ENCODE results near the gene FDXR. TPM values are rescaled to one million over a fixed set of nuclear protein-coding genes. Genes with fewer than 3 reads are reported as not detected.

FDXR gene
- total and polyA plus RNA-seq, 2 of the 8 experiments (the other 6 are each of a cell fraction or from before 2014, with no cell fraction given): 24.2 to 31.4 TPM

DNA sequence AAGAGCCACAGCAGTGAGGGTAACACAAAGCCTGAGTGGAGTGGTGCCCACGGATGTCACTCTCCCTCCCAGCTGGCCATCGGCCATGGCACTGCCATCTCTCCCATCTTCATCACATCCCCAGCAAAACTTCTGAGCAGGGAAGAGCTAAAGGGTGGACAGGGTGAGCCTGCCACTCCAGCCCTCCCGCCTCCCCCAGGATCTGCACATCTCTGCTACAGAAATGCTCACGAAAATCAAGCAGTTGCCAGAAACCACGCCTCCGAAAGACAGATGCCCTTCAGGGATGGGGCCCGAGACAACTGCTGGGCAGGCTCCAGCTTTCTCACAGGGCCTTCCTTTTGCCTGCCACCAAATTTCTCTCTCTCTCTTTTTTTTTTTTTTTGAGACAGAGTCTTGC lies 16.7 kb downstream of the FDXR start:
- Histone ChIP-seq H2AFZ (ENCODE audit: low read length) (no peak overlapping the region), H2AK5ac (ENCODE audit: low read depth, low read length) (no peak overlapping the region), H3K27ac (ENCODE audit: low read depth, low read length) (no peak overlapping the region), H3K23me2 (ENCODE audit: low read depth, low read length) (peaks cover 4% of the 10 kb centered on the region; the same call in 1 of the 2 replicates), H3K4ac (replicated peaks; ENCODE audit: insufficient read length, low read depth, low read length) (no peak overlapping the region), H3K4me3 (ENCODE audit: extremely low read depth in 1 of 4, insufficient read depth in 2 of 4, low read depth in 3 of 4, low read length in 4 of 4) (no peak overlapping the region), H4K91ac (replicated peaks; ENCODE audit: insufficient read length, low read length) (no peak overlapping the region), H3K14ac (ENCODE audit: insufficient read length) (no peak overlapping the region), H4K8ac (ENCODE audit: extremely low read depth, insufficient read depth, low read length) (no peak overlapping the region; the same call in 1 of the 2 replicates), H3K4me2 (ENCODE audit: insufficient read depth in 1 of 2, low read depth in 2 of 2, low read length in 2 of 2) (no peak overlapping the region), H4K20me1 (replicated peaks in 1 of 2; ENCODE audit: control insufficient read depth in 1 of 2, insufficient read depth in 2 of 2, low read length in 2 of 2) (peaks cover 2 to 6% of the 10 kb centered on the region in 2 experiments), H3K18ac (ENCODE audit: extremely low read depth, low read length) (no peak overlapping the region), H3K4me1 (replicated peaks in 1 of 4; ENCODE audit: control insufficient read depth in 3 of 4, insufficient read depth in 4 of 4, low read length in 3 of 4) (peaks cover 0 to 11% (median 5%) of the 10 kb centered on the region in 4 experiments; a peak in 5 of 7 replicates), H3K9ac (replicated peaks in 1 of 4; ENCODE audit: extremely low read depth in 1 of 4, low read depth in 3 of 4, low read length in 3 of 4) (no peak overlapping the region), H2BK120ac (replicated peaks; ENCODE audit: low read depth, low read length) (no peak overlapping the region), H2BK5ac (ENCODE audit: low read depth, low read length) (no peak overlapping the region), H4K5ac (ENCODE audit: insufficient read length, low read depth, low read length) (no peak overlapping the region), H2BK20ac (ENCODE audit: low read length) (no peak overlapping the region), H3K23ac (ENCODE audit: insufficient read length) (no peak overlapping the region), H3K56ac (replicated peaks; ENCODE audit: insufficient read length, low read depth, low read length) (no peak overlapping the region), H3K79me1 (ENCODE audit: low read depth, low read length) (no peaks in the 10 kb centered on the region), H3K9me3 (ENCODE audit: insufficient read depth in 2 of 2, low read depth in 1 of 2, low read length in 1 of 2) (no peaks in the 10 kb centered on the region; a peak in 1 of 4 replicates), H2BK12ac (ENCODE audit: low read depth, low read length) (no peak overlapping the region), H3K27me3 (replicated peaks in 1 of 4; ENCODE audit: control insufficient read depth in 3 of 4, extremely low read depth in 1 of 4, insufficient read depth in 3 of 4, low read length in 3 of 4) (peaks cover 53 to 92% (median 83%) of the 10 kb centered on the region in 4 experiments), H3K79me2 (ENCODE audit: control insufficient read depth in 1 of 2, insufficient read depth in 2 of 2, low read length in 2 of 2) (no peaks in the 10 kb centered on the region), H3K36me3 (ENCODE audit: control insufficient read depth in 2 of 4, insufficient read depth in 4 of 4, low read length in 3 of 4) (peaks cover 0 to 10% (median 0%) of the 10 kb centered on the region in 4 experiments; a peak in 1 of 8 replicates), H2BK15ac (ENCODE audit: low read length) (0 out of 2 replicates have a peak overlapping the region, but pooled peaks have one; percentile 2)
- 80% methylated on average over 7 of the region's 7 CpGs; no CpG with 5 or more reads in 1 of the 2 experiments for WGBS, 2 experiments (ENCODE audit: extremely low coverage in 1 of 2, insufficient coverage in 1 of 2, insufficient read length in 1 of 2, insufficient replicate concordance in 2 of 2, low coverage in 1 of 2, low lambda C conversion rate in 2 of 2, missing lambda C conversion rate in 1 of 2)
- ChIA-PET POLR2A (ENCODE audit: partially characterized antibody) (interaction anchor here (0.8 to 1.0 kb wide), 2 partner anchors 107 to 184 kb away, joined by 3 read pairs; no protein-coding TSS in a partner anchor), CTCF (ENCODE audit: partially characterized antibody) (interaction anchor here (0.6 to 99.6 kb wide), 7 partner anchors 12 to 1044 kb away, joined by 3 to 2981 read pairs (median 3); partner anchors contain the start of genes FDXR, GRIN2C and NAT9)
- FAIRE-seq: no peak
- DNase-seq (ENCODE audit: low read depth in 1 of 2, low spot score in 2 of 2): no peak
- no peak for TF ChIP-seq POLR2AphosphoS5 (IDR thresholded peaks at IDR 0.05; ENCODE audit: low read depth, low read length)
- TF ChIP-seq CTBP2 (IDR thresholded peaks at IDR 0.05; ENCODE audit: borderline replicate concordance, insufficient read depth, insufficient read length, low read length): no peak

Data from H1 (cell line).